Prostate gland (tissue), 2 donors: ENCODE results near the gene CFAP46.

Experiments
- POLR2A ChIP-seq: fragments of 450-650 bp; IDR thresholded peaks from one replicate; pipeline ENCODE4 v1.6.1; 2016; ENCODE audit warnings: antibody characterized with exemption, mild to moderate bottlenecking
- POLR2AphosphoS5 ChIP-seq: sonication (generic); formaldehyde crosslinking; IDR thresholded peaks from one replicate; pipeline ENCODE4 v1.6.1; 2017; ENCODE audit warnings: antibody characterized with exemption
- TF ChIP-seq, protein P1 (sequence below), 4 experiments: fragments of 200-600 bp in 2 of 4; fragments of 450-650 bp in 2 of 4; sonication (generic) in 2 of 4; IDR thresholded peaks; 1 replicate in 3 of 4; 2 replicates in 1 of 4; pipeline ENCODE4 v1.5.1; 2016 to 2019; ENCODE audit warnings: antibody characterized with exemption in 4 of 4, mild to moderate bottlenecking in 2 of 4, moderate library complexity in 2 of 4

DNA sequence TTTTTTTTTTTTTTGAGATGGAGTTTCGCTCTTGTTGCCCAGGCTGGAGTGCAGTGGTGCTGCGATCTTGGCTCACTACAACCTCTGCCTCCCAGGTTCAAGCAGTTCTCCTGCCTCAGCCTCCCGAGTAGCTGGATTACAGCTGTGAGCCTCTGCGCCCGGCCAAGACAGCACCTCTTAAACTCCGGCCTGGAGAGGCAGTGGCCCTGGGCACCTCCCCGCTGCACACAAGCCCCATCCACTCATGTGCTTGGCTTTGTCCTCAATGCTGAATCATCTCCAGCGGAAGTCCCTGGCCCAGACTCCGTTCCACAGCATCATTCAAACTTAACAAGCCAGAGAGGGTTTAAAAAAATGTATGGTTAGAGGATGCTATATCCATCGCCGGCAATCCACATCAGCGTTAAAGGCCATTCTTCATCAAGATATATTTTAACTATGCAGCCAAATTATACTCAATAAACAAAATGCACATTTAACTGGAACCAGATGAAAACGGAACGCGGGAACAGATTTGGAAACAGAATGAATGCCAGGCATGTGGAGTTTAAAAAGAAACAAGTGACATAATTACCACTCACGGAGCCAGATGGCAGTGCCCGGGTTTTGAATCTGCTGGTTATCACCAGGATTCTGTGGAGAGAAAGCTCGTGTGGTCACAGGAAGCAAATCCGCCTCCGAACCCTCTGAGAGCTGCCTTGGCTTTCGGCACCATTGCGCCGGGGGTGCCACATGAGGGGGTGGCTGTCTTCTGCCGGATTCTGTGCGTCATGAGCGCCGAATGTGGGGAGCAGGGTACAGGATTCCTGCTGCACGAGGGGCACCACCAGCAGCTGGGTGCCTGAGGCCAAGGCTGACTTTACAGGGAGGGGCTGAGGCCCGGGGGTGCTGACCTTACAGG lies 45.6 kb upstream of the CFAP46 start:
- TF ChIP-seq POLR2A (no peak), POLR2AphosphoS5 (no peak)
- TF ChIP-seq, protein P1, sequence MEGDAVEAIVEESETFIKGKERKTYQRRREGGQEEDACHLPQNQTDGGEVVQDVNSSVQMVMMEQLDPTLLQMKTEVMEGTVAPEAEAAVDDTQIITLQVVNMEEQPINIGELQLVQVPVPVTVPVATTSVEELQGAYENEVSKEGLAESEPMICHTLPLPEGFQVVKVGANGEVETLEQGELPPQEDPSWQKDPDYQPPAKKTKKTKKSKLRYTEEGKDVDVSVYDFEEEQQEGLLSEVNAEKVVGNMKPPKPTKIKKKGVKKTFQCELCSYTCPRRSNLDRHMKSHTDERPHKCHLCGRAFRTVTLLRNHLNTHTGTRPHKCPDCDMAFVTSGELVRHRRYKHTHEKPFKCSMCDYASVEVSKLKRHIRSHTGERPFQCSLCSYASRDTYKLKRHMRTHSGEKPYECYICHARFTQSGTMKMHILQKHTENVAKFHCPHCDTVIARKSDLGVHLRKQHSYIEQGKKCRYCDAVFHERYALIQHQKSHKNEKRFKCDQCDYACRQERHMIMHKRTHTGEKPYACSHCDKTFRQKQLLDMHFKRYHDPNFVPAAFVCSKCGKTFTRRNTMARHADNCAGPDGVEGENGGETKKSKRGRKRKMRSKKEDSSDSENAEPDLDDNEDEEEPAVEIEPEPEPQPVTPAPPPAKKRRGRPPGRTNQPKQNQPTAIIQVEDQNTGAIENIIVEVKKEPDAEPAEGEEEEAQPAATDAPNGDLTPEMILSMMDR (IDR thresholded peaks at IDR 0.05): no peak
